ENCODE data around the gene PEF1. TPM values are rescaled to one million over a fixed set of nuclear protein-coding genes. Genes with fewer than 3 reads are reported as not detected.

PEF1 gene
- total and polyA plus RNA-seq, 2 donors (not counting 1 experiment from before 2014, with no cell fraction given), result 36.7 to 49.4 TPM

GRCh38 chr1:31617218-31617915 is 27.3 kb downstream of the PEF1 start, which contains the start of gene HCRTR1:
Gene HCRTR1 (plus strand): TSS chr1:31617689. CDS start chr1:31619193, 1,504 bp downstream.
- Histone ChIP-seq H4K20me1 (ENCODE audit: control insufficient read depth, insufficient read depth, low read length, poor library complexity, severe bottlenecking) (no peaks in the 10 kb centered on the region), H3K27ac (ENCODE audit: low read length in 2 of 2) (no peak within 1 kb of the TSS), H3K9ac (ENCODE audit: low read length) (peak within 1 kb of the TSS; percentile 54), H2AFZ (ENCODE audit: insufficient read depth, low read depth, low read length, poor library complexity, severe bottlenecking) (peak within 1 kb of the TSS; percentile 32), H3K36me3 (replicated peaks in 1 of 2; ENCODE audit: control extremely low read depth in 1 of 2, control insufficient read depth in 1 of 2, extremely low read depth in 1 of 2, insufficient read depth in 2 of 2, low read length in 1 of 2) (no peaks in the 10 kb centered on the region), H3K9me3 (ENCODE audit: control extremely low read depth in 1 of 3, control insufficient read depth in 2 of 3, insufficient read depth in 1 of 3, low read length in 2 of 3) (peaks cover 0 to 5% (median 0%) of the 10 kb centered on the region in 3 donors), H3K4me1 (ENCODE audit: control insufficient read depth in 2 of 2, insufficient read depth in 2 of 2, low read length in 2 of 2) (peaks cover 13 to 19% of the 10 kb centered on the region in 2 donors), H3K4me3 (ENCODE audit: control extremely low read depth in 1 of 5, extremely low read depth in 1 of 5, insufficient read depth in 1 of 5, low read depth in 2 of 5, low read length in 4 of 5) (peak within 1 kb of the TSS in 4 of 5 experiments; percentile 38 to 55 (median 44)), H3K4me2 (replicated peaks; ENCODE audit: low read depth, low read length, poor library complexity, severe bottlenecking) (peak within 1 kb of the TSS; percentile 85), H3K79me2 (ENCODE audit: control insufficient read depth, insufficient read depth, low read length) (no peaks in the 10 kb centered on the region), H3K27me3 (replicated peaks in 1 of 4; ENCODE audit: control extremely low read depth in 1 of 4, control insufficient read depth in 3 of 4, insufficient read depth in 4 of 4, low read length in 3 of 4) (peaks cover 0 to 33% (median 12%) of the 10 kb centered on the region in 4 experiments)
- Mint-ChIP-seq H3K27ac (no peak within 1 kb of the TSS), H3K4me3 (peak within 1 kb of the TSS; percentile 86), H3K9me3 (ENCODE audit: insufficient read depth) (no peaks in the 10 kb centered on the region), H3K4me1 (peaks cover 22% of the 10 kb centered on the region), H3K27me3 (peaks cover 35% of the 10 kb centered on the region)
- WGBS (ENCODE audit: insufficient coverage), result 10% methylated on average over 41 of the region's 48 CpGs
- TF ChIP-seq EZH2 (IDR thresholded peaks at IDR 0.05; ENCODE audit: borderline replicate concordance, insufficient read depth, low read depth, low read length, poor library complexity, severe bottlenecking) (no peak), CTCF (IDR thresholded peaks at IDR 0.05) (no peak)
- intact Hi-C loops (cut with micrococcal nuclease), result no loop called here
- ChIA-PET POLR2A (no interaction called here), CTCF (interaction anchor here (0.6 to 3.8 kb wide), 13 partner anchors 9 to 458 kb away, joined by 3 to 33 read pairs (median 4); no protein-coding TSS in a partner anchor)
- ATAC-seq (ENCODE audit: low read depth) (no peak), DNase-seq (peak; percentile 18)

GRCh38 chr1:31615939-31616338 is 28.7 kb downstream of the PEF1 start:
- H4K20me1 ChIP-seq (ENCODE audit: control insufficient read depth, insufficient read depth, low read length, poor library complexity, severe bottlenecking), result no peaks in the 10 kb centered on the region
- H3K9me3 ChIP-seq (ENCODE audit: control extremely low read depth in 1 of 3, control insufficient read depth in 2 of 3, insufficient read depth in 1 of 3, low read length in 2 of 3), result peaks cover 0 to 5% (median 0%) of the 10 kb centered on the region in 3 donors
- peaks cover 0 to 33% (median 12%) of the 10 kb centered on the region in 4 experiments for H3K27me3 ChIP-seq (replicated peaks in 1 of 4; ENCODE audit: control extremely low read depth in 1 of 4, control insufficient read depth in 3 of 4, insufficient read depth in 4 of 4, low read length in 3 of 4)
- peaks cover 13 to 19% of the 10 kb centered on the region in 2 donors for H3K4me1 ChIP-seq (ENCODE audit: control insufficient read depth in 2 of 2, insufficient read depth in 2 of 2, low read length in 2 of 2)
- no peaks in the 10 kb centered on the region for H3K79me2 ChIP-seq (ENCODE audit: control insufficient read depth, insufficient read depth, low read length)
- intact Hi-C loops (cut with micrococcal nuclease), result no loop called here
- Mint-ChIP-seq H3K4me3 (peak overlapping the region; percentile 2), H3K27ac (no peak overlapping the region), H3K4me1 (peaks cover 22% of the 10 kb centered on the region), H3K27me3 (peaks cover 35% of the 10 kb centered on the region), H3K9me3 (ENCODE audit: insufficient read depth) (no peaks in the 10 kb centered on the region)
- H3K9ac ChIP-seq (ENCODE audit: low read length), result no peak overlapping the region
- H3K27ac ChIP-seq (ENCODE audit: low read length in 2 of 2), result no peak overlapping the region
- ATAC-seq (ENCODE audit: low read depth) (no peak), DNase-seq (no peak)
- H3K4me3 ChIP-seq (ENCODE audit: control extremely low read depth in 1 of 5, extremely low read depth in 1 of 5, insufficient read depth in 1 of 5, low read depth in 2 of 5, low read length in 4 of 5), result no peak overlapping the region
- TF ChIP-seq EZH2 (IDR thresholded peaks at IDR 0.05; ENCODE audit: borderline replicate concordance, insufficient read depth, low read depth, low read length, poor library complexity, severe bottlenecking) (no peak), CTCF (IDR thresholded peaks at IDR 0.05) (no peak)
- CTCF ChIA-PET, result no interaction called here
- POLR2A ChIA-PET, result no interaction called here
- H3K4me2 ChIP-seq (replicated peaks; ENCODE audit: low read depth, low read length, poor library complexity, severe bottlenecking), result no peak overlapping the region
- H2AFZ ChIP-seq (ENCODE audit: insufficient read depth, low read depth, low read length, poor library complexity, severe bottlenecking), result no peak overlapping the region
- no peaks in the 10 kb centered on the region for H3K36me3 ChIP-seq (replicated peaks in 1 of 2; ENCODE audit: control extremely low read depth in 1 of 2, control insufficient read depth in 1 of 2, extremely low read depth in 1 of 2, insufficient read depth in 2 of 2, low read length in 1 of 2)
- WGBS (ENCODE audit: insufficient coverage), result 44% methylated on average over 2 of the region's 2 CpGs
